Inflammatory macrophage treated with lipopolysaccharide for 4 hours (primary cell): Measurements from ENCODE around the gene ARL8A.
A peak's percentile ranks its signal among the peaks of the same experiment; 100 is the strongest.
"Not testable (repeated sequence)": the region's sequence is repeated elsewhere in the genome, so short reads cannot be mapped to it uniquely, and the experiment has no call there.

Source experiments
- DNase-seq: peaks from one replicate; pipeline ENCODE4 v3.0.0-alpha.2; 2020

The ARL8A gene

GRCh38 chr1:202172015-202172355 lies 27.4 kb upstream of the ARL8A start:
- DNase-seq, result no peak

- DNase-seq, result no peak
Measured at GRCh38 chr1:202171292-202172014, 26.9 kb upstream of the ARL8A start.

- DNase-seq, result no peak
Measured at GRCh38 chr1:202170726-202171125, 26.2 kb upstream of the ARL8A start.

- DNase-seq, result no peak
Measured at GRCh38 chr1:202168861-202169260, 24.3 kb upstream of the ARL8A start.

- DNase-seq, result no peak
Measured at GRCh38 chr1:202167708-202168415, 23.3 kb upstream of the ARL8A start.

GRCh38 chr1:202167054-202167453 lies 22.5 kb upstream of the ARL8A start:
- DNase-seq, result not testable (repeated sequence)

GRCh38 chr1:202165942-202166843 lies 21.7 kb upstream of the ARL8A start:
- no peak for DNase-seq

GRCh38 chr1:202165267-202165941 lies 20.9 kb upstream of the ARL8A start:
- no peak for DNase-seq

GRCh38 chr1:202164271-202165037 lies 19.9 kb upstream of the ARL8A start:
- no peak for DNase-seq

- DNase-seq, result no peak
Measured at GRCh38 chr1:202163281-202164270, 19.0 kb upstream of the ARL8A start.

GRCh38 chr1:202162418-202163280 lies 18.1 kb upstream of the ARL8A start:
- DNase-seq, result peak; percentile 49

- no peak for DNase-seq
Measured at GRCh38 chr1:202162047-202162417, 17.5 kb upstream of the ARL8A start.

GRCh38 chr1:202161151-202162046 lies 16.9 kb upstream of the ARL8A start:
- peak; percentile 36 for DNase-seq

- DNase-seq, result peak; percentile 80
Measured at GRCh38 chr1:202160377-202160940, 15.9 kb upstream of the ARL8A start, which contains the start of gene PTPN7. TSS of gene PTPN7 (minus strand) at chr1:202160602. CDS start at chr1:202159402, 1,200 bp downstream.

- peak; percentile 48 for DNase-seq
Measured at GRCh38 chr1:202159534-202160371, 15.2 kb upstream of the ARL8A start.

GRCh38 chr1:202158810-202159533 lies 14.4 kb upstream of the ARL8A start:
- DNase-seq, result no peak

GRCh38 chr1:202157945-202158344 lies 13.4 kb upstream of the ARL8A start:
- no peak for DNase-seq
